GM19397 (cell line): Measurements from ENCODE around the gene PCDHA9.
"Not testable (repeated sequence)": the region's sequence is repeated elsewhere in the genome, so short reads cannot be mapped to it uniquely, and the experiment has no call there.

Experiments
- ATAC-seq: cut with Tn5 transposase; IDR thresholded peaks from one replicate; pipeline ENCODE4 v1.9.1; 2021; ENCODE audit warnings: mild to moderate bottlenecking, moderate library complexity; ENCODE audit not compliant: unreplicated experiment

The PCDHA9 gene

GRCh38 chr5:140848139-140849102, at the start of gene PCDHA9:
Gene PCDHA9 (plus strand): TSS chr5:140848382. CDS start chr5:140848496, 114 bp downstream.
- not testable (repeated sequence) for ATAC-seq

- no peak for ATAC-seq
Observed at GRCh38 chr5:140800816-140801493, 47.2 kb upstream of the PCDHA9 start, which contains the start of gene PCDHA3. Gene PCDHA3 (plus strand): TSS chr5:140801057.

- ATAC-seq = no peak
Observed at GRCh38 chr5:140801494-140801841, 46.7 kb upstream of the PCDHA9 start.

GRCh38 chr5:140802381-140802780, 45.8 kb upstream of the PCDHA9 start:
- not testable (repeated sequence) for ATAC-seq

GRCh38 chr5:140802781-140803271, 45.4 kb upstream of the PCDHA9 start:
- ATAC-seq = no peak

- ATAC-seq = no peak
Observed at GRCh38 chr5:140806834-140807775, 41.1 kb upstream of the PCDHA9 start, which contains the start of gene PCDHA4. Gene PCDHA4 (plus strand): TSS chr5:140807068.

DNA sequence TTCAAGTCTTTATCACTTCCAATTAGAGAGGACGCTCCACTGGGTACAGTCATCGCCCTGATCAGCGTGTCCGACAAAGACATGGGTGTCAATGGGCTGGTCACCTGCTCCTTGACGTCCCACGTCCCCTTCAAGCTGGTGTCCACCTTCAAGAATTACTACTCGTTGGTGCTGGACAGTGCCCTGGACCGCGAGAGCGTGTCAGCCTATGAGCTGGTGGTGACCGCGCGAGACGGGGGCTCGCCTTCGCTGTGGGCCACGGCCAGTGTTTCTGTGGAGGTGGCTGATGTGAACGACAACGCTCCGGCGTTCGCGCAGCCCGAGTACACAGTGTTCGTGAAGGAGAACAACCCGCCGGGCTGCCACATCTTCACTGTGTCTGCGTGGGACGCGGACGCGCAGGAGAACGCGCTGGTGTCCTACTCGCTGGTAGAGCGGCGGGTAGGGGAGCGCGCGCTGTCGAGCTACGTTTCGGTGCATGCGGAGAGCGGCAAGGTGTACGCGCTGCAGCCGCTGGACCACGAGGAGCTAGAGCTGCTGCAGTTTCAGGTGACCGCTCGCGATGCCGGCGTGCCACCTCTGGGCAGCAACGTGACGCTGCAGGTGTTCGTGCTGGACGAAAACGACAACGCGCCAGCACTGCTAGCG, 39.8 kb upstream of the PCDHA9 start:
- not testable (repeated sequence) for ATAC-seq

- ATAC-seq = no peak
Observed at GRCh38 chr5:140808889-140809291, 39.3 kb upstream of the PCDHA9 start.

DNA sequence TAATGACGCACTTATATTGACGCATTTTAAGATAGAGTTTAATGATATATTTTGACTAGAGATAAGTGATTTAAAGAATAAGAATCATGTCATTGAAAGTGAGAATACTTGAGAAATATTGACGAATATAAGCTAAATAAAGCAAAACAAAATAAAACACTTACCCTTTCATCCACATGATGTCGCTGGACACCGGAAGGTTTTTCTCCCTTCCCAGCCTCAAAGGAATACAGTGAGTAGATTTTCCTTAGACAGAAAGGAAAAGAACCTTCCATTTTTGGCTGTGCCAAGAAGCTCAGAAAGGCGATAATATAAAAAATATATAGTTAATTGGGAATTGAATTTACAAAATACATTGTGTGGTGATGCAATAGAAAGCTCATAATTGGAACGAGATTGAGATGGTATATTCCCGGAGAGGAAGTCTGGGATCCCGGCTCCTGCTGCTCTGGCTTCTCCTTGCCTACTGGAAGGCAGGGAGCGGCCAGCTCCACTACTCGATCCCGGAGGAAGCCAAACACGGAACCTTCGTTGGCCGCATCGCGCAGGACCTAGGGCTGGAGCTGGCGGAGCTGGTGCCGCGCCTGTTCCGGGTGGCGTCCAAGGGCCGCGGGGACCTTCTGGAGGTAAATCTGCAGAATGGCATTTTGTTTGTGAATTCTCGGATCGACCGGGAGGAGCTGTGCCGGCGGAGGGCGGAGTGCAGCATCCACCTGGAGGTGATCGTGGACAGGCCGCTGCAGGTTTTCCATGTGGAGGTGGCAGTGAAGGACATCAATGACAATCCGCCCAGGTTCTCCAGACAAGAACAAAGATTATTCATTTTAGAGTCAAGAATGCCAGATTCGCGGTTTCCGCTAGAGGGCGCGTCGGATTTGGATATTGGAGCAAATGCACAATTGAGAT, 26.6 kb upstream of the PCDHA9 start, which contains the start of gene PCDHA5:
Gene PCDHA5 (plus strand): TSS at position 239 of the 906 bp plus-strand sequence.
- no peak for ATAC-seq

GRCh38 chr5:140822281-140822629, 25.9 kb upstream of the PCDHA9 start:
- ATAC-seq = no peak

DNA sequence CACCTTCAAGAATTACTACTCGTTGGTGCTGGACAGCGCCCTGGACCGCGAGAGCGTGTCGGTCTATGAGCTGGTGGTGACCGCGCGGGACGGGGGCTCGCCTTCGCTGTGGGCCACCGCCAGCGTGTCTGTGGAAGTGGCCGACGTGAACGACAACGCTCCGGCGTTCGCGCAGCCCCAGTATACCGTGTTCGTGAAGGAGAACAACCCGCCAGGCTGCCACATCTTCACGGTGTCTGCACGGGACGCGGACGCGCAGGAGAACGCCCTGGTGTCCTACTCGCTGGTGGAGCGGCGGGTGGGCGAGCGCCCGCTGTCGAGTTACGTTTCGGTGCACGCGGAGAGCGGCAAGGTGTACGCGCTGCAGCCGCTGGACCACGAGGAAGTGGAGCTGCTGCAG, 25.2 kb upstream of the PCDHA9 start:
- ATAC-seq = not testable (repeated sequence)

GRCh38 chr5:140823475-140823874, 24.7 kb upstream of the PCDHA9 start:
- no peak for ATAC-seq

GRCh38 chr5:140827704-140828361, 20.3 kb upstream of the PCDHA9 start, which contains the start of gene PCDHA6:
Gene PCDHA6 (plus strand): TSS chr5:140827960. CDS start chr5:140828092, 132 bp downstream.
- ATAC-seq = no peak

DNA sequence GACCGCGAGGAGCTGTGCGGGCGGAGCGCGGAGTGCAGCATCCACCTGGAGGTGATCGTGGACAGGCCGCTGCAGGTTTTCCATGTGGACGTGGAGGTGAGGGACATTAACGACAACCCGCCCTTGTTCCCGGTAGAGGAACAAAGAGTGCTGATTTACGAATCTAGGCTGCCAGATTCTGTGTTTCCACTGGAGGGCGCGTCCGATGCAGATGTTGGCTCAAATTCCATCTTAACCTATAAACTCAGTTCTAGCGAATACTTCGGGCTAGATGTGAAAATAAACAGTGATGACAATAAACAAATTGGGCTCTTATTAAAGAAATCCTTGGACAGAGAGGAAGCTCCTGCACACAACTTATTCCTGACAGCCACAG, 19.8 kb upstream of the PCDHA9 start:
- no peak for ATAC-seq

- ATAC-seq = not testable (repeated sequence)
Observed at GRCh38 chr5:140829511-140830501, 18.4 kb upstream of the PCDHA9 start.

DNA sequence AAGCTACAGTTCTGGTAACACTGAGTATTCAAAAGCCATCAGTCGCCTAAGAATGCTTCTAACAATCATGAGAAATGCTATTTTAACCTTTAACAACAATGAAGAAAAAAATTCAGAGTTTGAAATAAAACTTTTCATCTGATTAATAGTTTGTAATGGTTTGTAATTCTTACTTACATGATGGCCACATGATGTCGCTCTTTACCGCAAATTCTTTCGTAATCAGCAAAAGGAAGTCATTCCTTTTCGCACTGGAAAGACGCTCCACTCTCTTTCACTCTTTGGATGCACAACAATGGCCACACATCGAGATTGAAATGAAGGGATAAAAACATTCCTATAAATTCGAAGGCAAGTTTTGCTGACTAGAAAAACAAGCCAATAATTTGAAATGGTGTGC, 14.2 kb upstream of the PCDHA9 start, which contains the start of gene PCDHA7:
Gene PCDHA7 (plus strand): TSS at position 277 of the 400 bp plus-strand sequence. CDS start 115 bp downstream, at position 392.
- ATAC-seq = no peak

- not testable (repeated sequence) for ATAC-seq
Observed at GRCh38 chr5:140834439-140835008, 13.7 kb upstream of the PCDHA9 start.
